GM19023 (cell line): ENCODE measurements around the gene SPRTN.
"Not testable (repeated sequence)": the region's sequence is repeated elsewhere in the genome, so short reads cannot be mapped to it uniquely, and the experiment has no call there.

Source experiments
- ATAC-seq: cut with Tn5 transposase; IDR thresholded peaks from one replicate; pipeline ENCODE4 v1.9.1; 2021; ENCODE audit warnings: mild to moderate bottlenecking, moderate library complexity; ENCODE audit not compliant: unreplicated experiment

SPRTN gene

GRCh38 chr1:231335663-231336602 lies 2.2 kb upstream of the SPRTN start:
- no peak for ATAC-seq

GRCh38 chr1:231337043-231337471 lies 1.0 kb upstream of the SPRTN start:
- ATAC-seq, result peak; percentile 6

GRCh38 chr1:231337472-231338269 lies 422 bp upstream of the SPRTN start, which contains the start of gene EXOC8:
TSS of gene EXOC8 (minus strand) at chr1:231337852. CDS start at chr1:231337745, 107 bp downstream.
- ATAC-seq, result peak; percentile 76

- no peak for ATAC-seq
Measured at GRCh38 chr1:231340328-231341013, 2.4 kb downstream of the SPRTN start.

GRCh38 chr1:231347961-231348360 lies 9.9 kb downstream of the SPRTN start:
- ATAC-seq, result no peak

GRCh38 chr1:231348442-231348841 lies 10.3 kb downstream of the SPRTN start:
- no peak for ATAC-seq

- not testable (repeated sequence) for ATAC-seq
Measured at GRCh38 chr1:231348856-231349255, 10.8 kb downstream of the SPRTN start.

- no peak for ATAC-seq
Measured at GRCh38 chr1:231351816-231352215, 13.7 kb downstream of the SPRTN start.

GRCh38 chr1:231353086-231353485 lies 15.0 kb downstream of the SPRTN start:
- no peak for ATAC-seq

GRCh38 chr1:231354330-231355020 lies 16.4 kb downstream of the SPRTN start:
- ATAC-seq, result no peak

- no peak for ATAC-seq
Measured at GRCh38 chr1:231355171-231355570, 17.1 kb downstream of the SPRTN start.

GRCh38 chr1:231357187-231357772 lies 19.2 kb downstream of the SPRTN start:
- no peak for ATAC-seq

GRCh38 chr1:231357831-231358354 lies 19.8 kb downstream of the SPRTN start:
- ATAC-seq, result peak; percentile 79

- no peak for ATAC-seq
Measured at GRCh38 chr1:231359113-231359512, 21.0 kb downstream of the SPRTN start.

- no peak for ATAC-seq
Measured at GRCh38 chr1:231362325-231362724, 24.2 kb downstream of the SPRTN start.

- ATAC-seq, result no peak
Measured at GRCh38 chr1:231363624-231364023, 25.5 kb downstream of the SPRTN start.

GRCh38 chr1:231364192-231364591 lies 26.1 kb downstream of the SPRTN start:
- ATAC-seq, result no peak

- no peak for ATAC-seq
Measured at GRCh38 chr1:231369282-231369681, 31.2 kb downstream of the SPRTN start.

GRCh38 chr1:231372501-231372900 lies 34.4 kb downstream of the SPRTN start:
- no peak for ATAC-seq

GRCh38 chr1:231374394-231374793 lies 36.3 kb downstream of the SPRTN start:
- no peak for ATAC-seq
